ENCODE results near the gene PGLYRP3.

The PGLYRP3 gene

GRCh38 chr1:153312570-153313186 lies at the start of gene PGLYRP3:
Gene PGLYRP3 (minus strand): TSS chr1:153312952. CDS start chr1:153310665, 2,287 bp downstream.
- Histone ChIP-seq H3K36me3 (ENCODE audit: control insufficient read depth in 5 of 5, insufficient read depth in 5 of 5, low read length in 5 of 5) (no peaks in the 10 kb centered on the region), H3K4me1 (ENCODE audit: control insufficient read depth in 5 of 5, insufficient read depth in 5 of 5, low read length in 5 of 5) (no peaks in the 10 kb centered on the region), H3K27me3 (ENCODE audit: control insufficient read depth in 5 of 5, insufficient read depth in 4 of 5, low read length in 5 of 5) (peaks cover 0 to 3% (median 0%) of the 10 kb centered on the region in 5 donors), H3K27ac (ENCODE audit: low read depth, low read length) (no peak within 1 kb of the TSS), H3K4me3 (ENCODE audit: low read depth in 1 of 5, low read length in 5 of 5) (no peak within 1 kb of the TSS), H3K9me3 (ENCODE audit: control insufficient read depth in 5 of 5, low read length in 5 of 5) (no peaks in the 10 kb centered on the region), H3K9ac (ENCODE audit: low read length in 5 of 5) (no peak within 1 kb of the TSS)

- Histone ChIP-seq H3K27me3 (ENCODE audit: control insufficient read depth in 5 of 5, insufficient read depth in 4 of 5, low read length in 5 of 5) (peaks cover 0 to 7% (median 0%) of the 10 kb centered on the region in 5 donors), H3K9ac (ENCODE audit: low read length in 5 of 5) (no peak overlapping the region), H3K36me3 (ENCODE audit: control insufficient read depth in 5 of 5, insufficient read depth in 5 of 5, low read length in 5 of 5) (no peaks in the 10 kb centered on the region), H3K27ac (ENCODE audit: low read depth, low read length) (no peak overlapping the region), H3K9me3 (ENCODE audit: control insufficient read depth in 5 of 5, low read length in 5 of 5) (no peaks in the 10 kb centered on the region), H3K4me3 (ENCODE audit: low read depth in 1 of 5, low read length in 5 of 5) (no peak overlapping the region), H3K4me1 (ENCODE audit: control insufficient read depth in 5 of 5, insufficient read depth in 5 of 5, low read length in 5 of 5) (peaks cover 0 to 31% (median 10%) of the 10 kb centered on the region in 5 donors)
These were observed 49.5 kb upstream of the PGLYRP3 start for GRCh38 chr1:153362187-153362775.

- Histone ChIP-seq H3K4me1 (ENCODE audit: control insufficient read depth in 5 of 5, insufficient read depth in 5 of 5, low read length in 5 of 5) (peaks cover 0 to 38% (median 12%) of the 10 kb centered on the region in 5 donors), H3K9ac (ENCODE audit: low read length in 5 of 5) (no peak overlapping the region), H3K27me3 (ENCODE audit: control insufficient read depth in 5 of 5, insufficient read depth in 4 of 5, low read length in 5 of 5) (peaks cover 0 to 7% (median 0%) of the 10 kb centered on the region in 5 donors), H3K36me3 (ENCODE audit: control insufficient read depth in 5 of 5, insufficient read depth in 5 of 5, low read length in 5 of 5) (no peaks in the 10 kb centered on the region), H3K27ac (ENCODE audit: low read depth, low read length) (no peak overlapping the region), H3K4me3 (ENCODE audit: low read depth in 1 of 5, low read length in 5 of 5) (no peak overlapping the region), H3K9me3 (ENCODE audit: control insufficient read depth in 5 of 5, low read length in 5 of 5) (no peaks in the 10 kb centered on the region)
These were observed 48.8 kb upstream of the PGLYRP3 start for GRCh38 chr1:153361480-153362109.

GRCh38 chr1:153360592-153361479 lies 48.1 kb upstream of the PGLYRP3 start:
- no peaks in the 10 kb centered on the region for H3K36me3 ChIP-seq (ENCODE audit: control insufficient read depth in 5 of 5, insufficient read depth in 5 of 5, low read length in 5 of 5)
- no peaks in the 10 kb centered on the region for H3K9me3 ChIP-seq (ENCODE audit: control insufficient read depth in 5 of 5, low read length in 5 of 5)
- no peak overlapping the region for H3K9ac ChIP-seq (ENCODE audit: low read length in 5 of 5)
- no peak overlapping the region for H3K4me3 ChIP-seq (ENCODE audit: low read depth in 1 of 5, low read length in 5 of 5)
- peaks cover 0 to 43% (median 15%) of the 10 kb centered on the region in 5 donors for H3K4me1 ChIP-seq (ENCODE audit: control insufficient read depth in 5 of 5, insufficient read depth in 5 of 5, low read length in 5 of 5)
- H3K27ac ChIP-seq (ENCODE audit: low read depth, low read length) = no peak overlapping the region
- peaks cover 0 to 7% (median 0%) of the 10 kb centered on the region in 5 donors for H3K27me3 ChIP-seq (ENCODE audit: control insufficient read depth in 5 of 5, insufficient read depth in 4 of 5, low read length in 5 of 5)

- H3K27me3 ChIP-seq (ENCODE audit: control insufficient read depth in 5 of 5, insufficient read depth in 4 of 5, low read length in 5 of 5) = peaks cover 0 to 4% (median 0%) of the 10 kb centered on the region in 5 donors
- no peaks in the 10 kb centered on the region for H3K9me3 ChIP-seq (ENCODE audit: control insufficient read depth in 5 of 5, low read length in 5 of 5)
- no peaks in the 10 kb centered on the region for H3K36me3 ChIP-seq (ENCODE audit: control insufficient read depth in 5 of 5, insufficient read depth in 5 of 5, low read length in 5 of 5)
- no peak overlapping the region for H3K27ac ChIP-seq (ENCODE audit: low read depth, low read length)
- no peak overlapping the region for H3K9ac ChIP-seq (ENCODE audit: low read length in 5 of 5)
- peaks cover 0 to 43% (median 15%) of the 10 kb centered on the region in 5 donors for H3K4me1 ChIP-seq (ENCODE audit: control insufficient read depth in 5 of 5, insufficient read depth in 5 of 5, low read length in 5 of 5)
- no peak overlapping the region for H3K4me3 ChIP-seq (ENCODE audit: low read depth in 1 of 5, low read length in 5 of 5)
These were observed 47.4 kb upstream of the PGLYRP3 start for GRCh38 chr1:153360190-153360589.

GRCh38 chr1:153359241-153359640 lies 46.5 kb upstream of the PGLYRP3 start:
- H3K4me1 ChIP-seq (ENCODE audit: control insufficient read depth in 5 of 5, insufficient read depth in 5 of 5, low read length in 5 of 5) = peaks cover 0 to 43% (median 15%) of the 10 kb centered on the region in 5 donors

GRCh38 chr1:153358691-153358975 lies 45.9 kb upstream of the PGLYRP3 start:
- no peak overlapping the region for H3K9ac ChIP-seq (ENCODE audit: low read length in 5 of 5)
- no peak overlapping the region for H3K27ac ChIP-seq (ENCODE audit: low read depth, low read length)
- H3K4me1 ChIP-seq (ENCODE audit: control insufficient read depth in 5 of 5, insufficient read depth in 5 of 5, low read length in 5 of 5) = peaks cover 0 to 43% (median 15%) of the 10 kb centered on the region in 5 donors
- H3K9me3 ChIP-seq (ENCODE audit: control insufficient read depth in 5 of 5, low read length in 5 of 5) = no peaks in the 10 kb centered on the region
- H3K36me3 ChIP-seq (ENCODE audit: control insufficient read depth in 5 of 5, insufficient read depth in 5 of 5, low read length in 5 of 5) = no peaks in the 10 kb centered on the region
- peaks cover 0 to 4% (median 0%) of the 10 kb centered on the region in 5 donors for H3K27me3 ChIP-seq (ENCODE audit: control insufficient read depth in 5 of 5, insufficient read depth in 4 of 5, low read length in 5 of 5)
- no peak overlapping the region for H3K4me3 ChIP-seq (ENCODE audit: low read depth in 1 of 5, low read length in 5 of 5)

More at GRCh38 chr1:153359241-153359640, 46.5 kb upstream of the PGLYRP3 start:
- Histone ChIP-seq H3K27ac (ENCODE audit: low read depth, low read length) (no peak overlapping the region), H3K36me3 (ENCODE audit: control insufficient read depth in 5 of 5, insufficient read depth in 5 of 5, low read length in 5 of 5) (no peaks in the 10 kb centered on the region), H3K9me3 (ENCODE audit: control insufficient read depth in 5 of 5, low read length in 5 of 5) (no peaks in the 10 kb centered on the region), H3K9ac (ENCODE audit: low read length in 5 of 5) (no peak overlapping the region), H3K4me3 (ENCODE audit: low read depth in 1 of 5, low read length in 5 of 5) (no peak overlapping the region), H3K27me3 (ENCODE audit: control insufficient read depth in 5 of 5, insufficient read depth in 4 of 5, low read length in 5 of 5) (peaks cover 0 to 4% (median 0%) of the 10 kb centered on the region in 5 donors)

GRCh38 chr1:153357853-153358690 lies 45.3 kb upstream of the PGLYRP3 start, which contains the start of gene S100A9:
Gene S100A9 (plus strand): TSS chr1:153357854. CDS start chr1:153358284, 430 bp downstream.
- Histone ChIP-seq H3K27ac (ENCODE audit: low read depth, low read length) (no peak within 1 kb of the TSS), H3K9ac (ENCODE audit: low read length in 5 of 5) (no peak within 1 kb of the TSS), H3K9me3 (ENCODE audit: control insufficient read depth in 5 of 5, low read length in 5 of 5) (no peaks in the 10 kb centered on the region), H3K4me3 (ENCODE audit: low read depth in 1 of 5, low read length in 5 of 5) (peak within 1 kb of the TSS in 1 of 5 donors; percentile 29), H3K36me3 (ENCODE audit: control insufficient read depth in 5 of 5, insufficient read depth in 5 of 5, low read length in 5 of 5) (no peaks in the 10 kb centered on the region), H3K27me3 (ENCODE audit: control insufficient read depth in 5 of 5, insufficient read depth in 4 of 5, low read length in 5 of 5) (peaks cover 0 to 6% (median 0%) of the 10 kb centered on the region in 5 donors), H3K4me1 (ENCODE audit: control insufficient read depth in 5 of 5, insufficient read depth in 5 of 5, low read length in 5 of 5) (peaks cover 0 to 43% (median 15%) of the 10 kb centered on the region in 5 donors)
